Inferior parietal cortex (tissue), 1 donor: ENCODE measurements around the gene SYT8.
A peak's percentile ranks its signal among the peaks of the same experiment; 100 is the strongest.

ENCODE experiments used
- DNase-seq: peaks from one replicate; pipeline ENCODE4 v3.0.0-alpha.2; 2016; ENCODE audit errors: extremely low spot score

Gene SYT8

DNA sequence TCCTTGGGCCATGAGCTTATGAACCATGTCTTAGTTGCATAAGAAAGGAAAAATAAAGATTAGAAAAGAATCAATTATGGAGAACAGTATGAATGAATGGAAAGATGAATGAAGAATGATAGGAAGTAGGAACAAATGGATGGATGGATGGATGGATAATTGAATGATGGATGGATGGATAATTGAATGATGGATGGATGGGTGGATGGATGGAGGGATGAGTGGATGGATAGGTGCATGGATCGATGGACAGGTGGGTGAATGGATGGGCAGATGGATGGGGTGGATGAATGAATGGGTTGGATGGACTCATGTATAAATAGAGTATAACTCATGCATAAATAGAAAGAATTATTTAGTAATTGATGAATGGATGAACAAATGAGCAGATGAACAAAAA, 25.3 kb downstream of the SYT8 start:
- DNase-seq: no peak

DNA sequence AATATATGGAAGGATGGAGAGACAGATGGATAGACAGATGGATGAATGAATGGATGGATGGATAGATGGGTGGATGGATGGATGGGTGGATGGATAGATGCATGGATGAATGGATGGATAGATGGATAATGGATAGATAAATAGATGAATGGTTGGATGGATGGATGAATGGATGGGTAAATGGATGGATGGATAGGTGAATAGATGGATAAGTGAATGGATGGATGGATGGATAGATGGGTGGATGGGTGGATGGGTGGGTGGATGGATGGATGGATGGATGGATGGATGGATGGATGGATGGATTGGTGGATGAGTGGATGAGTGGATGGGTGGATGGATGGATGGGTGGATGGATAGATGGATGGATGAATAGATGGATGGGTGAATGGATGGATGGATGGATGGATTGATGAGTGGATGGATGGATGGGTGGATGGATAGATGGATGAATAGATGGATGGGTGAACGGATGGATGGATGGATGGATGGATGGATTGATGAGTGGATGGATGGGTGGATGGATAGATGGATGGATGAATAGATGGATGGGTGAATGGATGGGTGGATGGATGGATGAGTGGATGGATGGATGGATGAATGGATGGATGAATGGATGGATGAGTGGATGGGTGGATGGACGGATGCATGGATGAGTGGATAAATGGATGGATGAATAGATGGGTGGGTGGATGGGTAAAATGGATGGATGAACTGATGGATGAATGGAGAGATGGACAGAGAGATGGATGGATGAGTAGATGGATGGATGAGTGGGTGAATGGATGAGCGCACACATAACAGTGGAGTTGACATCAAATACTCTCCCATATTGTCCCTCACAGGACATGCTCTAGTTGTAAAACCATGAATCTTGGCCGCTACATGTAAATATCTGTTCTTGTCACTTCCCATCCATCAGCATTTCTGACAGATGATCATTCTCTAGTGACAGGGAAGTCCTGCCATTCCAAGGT, 26.9 kb downstream of the SYT8 start:
- no peak for DNase-seq

DNA sequence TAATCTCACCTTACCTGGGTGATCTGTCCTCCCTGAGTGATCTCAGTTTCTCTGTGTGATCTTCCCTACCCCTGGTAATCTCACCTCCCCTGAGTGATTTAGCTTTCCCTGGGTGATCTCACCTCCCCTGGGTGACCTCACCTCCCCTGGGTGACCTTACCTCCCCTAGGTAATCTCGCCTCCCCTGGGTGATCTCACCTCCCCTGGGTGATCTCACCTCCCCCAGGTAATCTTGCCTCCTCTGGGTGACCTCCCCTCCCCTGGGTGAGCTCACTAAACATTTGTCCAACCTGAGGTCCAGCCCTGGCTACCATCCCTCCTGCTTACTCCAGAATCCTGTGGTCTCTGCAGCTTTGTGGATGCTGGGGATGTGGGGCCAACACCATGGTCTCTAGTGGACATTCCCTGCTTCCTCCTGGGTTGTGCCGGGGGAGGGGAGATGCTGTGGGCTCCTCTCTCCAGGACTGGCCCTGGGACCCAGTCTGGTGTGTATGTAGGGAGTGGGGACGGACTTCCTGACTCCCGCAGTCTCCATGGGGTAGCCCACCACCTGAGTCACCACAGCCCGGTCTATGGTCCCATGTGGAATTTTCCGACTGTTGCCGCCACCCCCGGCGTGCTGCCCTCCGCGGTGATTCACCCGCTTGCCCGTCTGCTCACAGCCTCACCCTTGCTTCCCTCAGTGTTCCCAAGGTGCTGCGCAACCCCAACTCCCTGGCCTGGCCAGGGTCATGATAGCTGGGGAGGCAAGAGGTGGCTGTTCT, 28.0 kb downstream of the SYT8 start:
- no peak for DNase-seq

DNA sequence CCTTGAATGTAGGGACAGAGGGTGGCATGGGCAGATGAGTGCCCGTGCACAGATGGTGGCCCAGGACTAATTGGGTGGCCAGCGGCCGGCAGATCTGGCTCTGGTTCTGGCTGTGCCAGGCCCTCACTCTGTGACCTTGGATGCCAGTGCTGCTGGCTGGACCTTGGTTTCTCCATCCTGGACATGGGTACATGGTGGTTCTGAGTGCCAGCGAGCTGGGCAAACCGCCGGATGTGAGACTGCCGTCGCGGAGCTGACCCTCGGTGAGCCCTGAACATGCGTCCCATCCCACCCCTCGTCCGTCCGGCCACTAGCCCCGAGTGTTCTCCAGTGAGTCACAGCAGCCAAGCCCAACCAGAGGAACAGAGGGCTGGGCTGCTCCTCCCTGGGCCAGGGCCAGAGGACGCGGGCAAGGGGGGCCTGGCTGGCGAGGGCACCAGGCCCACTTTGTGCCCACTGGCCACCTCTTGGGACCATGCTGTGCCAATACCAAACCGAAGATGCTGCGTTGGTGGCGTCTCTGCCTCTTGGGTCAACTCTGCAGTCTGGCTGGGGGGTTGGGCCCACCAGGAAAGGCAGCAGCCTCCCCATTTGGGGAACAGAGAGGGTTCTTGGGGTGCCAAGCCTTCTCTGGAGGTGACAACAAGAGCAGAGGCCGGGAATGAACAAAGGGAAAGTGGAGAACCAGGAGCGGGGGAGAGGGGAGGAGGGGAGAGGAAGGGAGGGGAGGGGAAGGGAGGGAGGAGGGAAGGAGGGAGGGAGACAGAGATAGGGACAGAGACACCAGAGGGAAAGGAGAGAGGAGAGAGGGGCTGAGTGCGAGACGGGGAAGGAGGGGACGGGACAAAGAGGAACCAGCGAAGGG, 28.8 kb downstream of the SYT8 start:
- peak; percentile 17 for DNase-seq

DNA sequence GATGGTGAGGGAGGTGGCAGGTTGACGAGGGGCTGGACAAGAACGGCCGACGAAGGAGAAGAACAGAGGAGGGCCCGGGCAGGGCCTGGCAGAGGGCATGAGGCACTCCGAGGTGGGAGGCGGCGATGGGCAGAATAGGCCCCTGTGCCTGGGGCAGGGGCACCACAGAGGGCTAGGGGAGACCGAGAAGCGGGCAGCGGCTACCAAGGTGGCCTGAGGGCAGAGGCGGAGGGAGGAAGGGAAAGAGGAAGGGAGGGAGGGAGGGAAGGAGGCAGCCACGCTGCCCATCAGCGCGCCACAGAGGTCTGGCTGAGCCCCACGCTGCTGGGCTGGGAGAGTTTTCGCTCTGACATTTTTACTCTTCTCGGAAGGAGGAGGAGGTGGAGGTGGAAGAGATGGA, 29.4 kb downstream of the SYT8 start:
- DNase-seq: no peak

DNA sequence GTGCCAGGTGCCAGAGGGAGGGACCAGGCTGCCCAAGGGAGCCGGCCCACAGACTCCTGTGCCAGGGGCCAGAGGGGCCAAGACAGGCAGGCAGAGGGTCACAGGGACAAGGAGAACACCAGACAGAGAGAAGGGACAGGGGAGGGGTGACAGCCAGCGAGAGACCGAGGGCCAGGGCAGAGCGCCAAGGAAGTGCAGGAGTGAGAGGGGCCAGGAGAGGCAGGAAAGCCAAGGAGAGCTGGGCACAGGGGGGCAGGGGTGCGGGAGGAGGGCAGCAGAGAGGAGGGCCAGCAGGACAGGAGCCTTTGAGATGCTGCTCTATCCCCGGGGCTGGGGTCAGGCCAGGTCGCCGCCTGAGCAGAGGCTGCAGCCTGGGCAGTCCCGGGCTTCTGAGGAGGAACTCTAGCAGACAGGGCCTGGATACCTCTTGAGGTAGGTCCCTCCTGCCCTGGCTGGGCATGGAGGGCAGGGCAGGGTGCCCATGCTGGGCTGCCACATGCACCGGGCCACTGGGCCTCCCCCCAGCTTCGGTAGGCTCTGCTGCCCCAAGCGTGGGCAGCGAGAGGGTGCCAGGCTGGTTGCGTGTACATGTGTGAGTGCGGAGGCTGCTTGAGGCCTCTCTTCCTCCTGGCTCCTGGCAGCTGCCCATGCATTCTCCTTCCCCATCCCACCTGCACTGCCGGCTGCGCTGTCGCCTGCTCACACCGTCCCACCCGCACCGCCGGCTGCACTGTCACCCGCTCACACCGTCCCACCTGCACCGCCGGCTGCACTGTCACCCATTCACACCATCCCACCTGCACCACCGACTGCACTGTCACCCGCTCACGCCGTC, 30.3 kb downstream of the SYT8 start:
- no peak for DNase-seq

DNA sequence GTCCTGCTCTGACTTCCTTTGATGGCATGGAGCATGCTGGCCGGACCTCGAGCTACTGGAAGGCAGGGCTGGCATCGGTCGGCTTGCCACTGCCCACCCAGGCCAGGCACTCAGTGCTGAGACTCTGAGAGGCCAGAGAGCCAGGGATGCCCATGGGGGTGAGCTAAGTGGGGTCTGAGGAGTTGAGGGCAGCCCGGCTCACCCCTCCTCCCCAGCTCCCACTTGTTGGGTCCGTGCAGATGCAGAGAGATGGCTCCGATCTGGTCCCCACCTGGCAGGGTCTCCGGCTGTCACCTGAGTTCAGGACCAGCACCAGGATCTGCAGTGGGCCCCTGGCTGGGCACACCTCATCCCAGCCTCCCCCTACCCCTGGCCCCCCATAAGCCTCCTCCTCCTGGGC, 31.4 kb downstream of the SYT8 start:
- DNase-seq: no peak

DNA sequence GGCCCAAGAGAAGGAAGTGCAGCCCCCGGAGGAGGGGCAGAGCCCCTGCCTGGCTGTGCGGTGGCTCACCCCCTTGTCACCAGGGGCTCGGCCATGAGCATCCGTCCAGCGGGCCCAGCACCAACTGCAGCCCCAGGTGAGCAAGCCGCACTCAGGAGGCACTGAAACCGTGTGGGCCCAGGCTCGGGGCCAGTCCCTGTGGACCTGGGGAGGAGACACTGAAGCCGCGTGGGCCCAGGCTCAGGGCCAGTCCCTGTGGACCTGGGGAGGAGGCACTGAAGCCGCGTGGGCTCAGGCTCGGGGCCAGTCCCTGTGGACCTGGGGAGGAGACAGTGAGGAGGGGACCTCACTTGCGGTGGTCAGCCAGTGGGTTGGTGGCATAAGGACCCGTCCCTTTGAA, 32.0 kb downstream of the SYT8 start:
- no peak for DNase-seq

DNA sequence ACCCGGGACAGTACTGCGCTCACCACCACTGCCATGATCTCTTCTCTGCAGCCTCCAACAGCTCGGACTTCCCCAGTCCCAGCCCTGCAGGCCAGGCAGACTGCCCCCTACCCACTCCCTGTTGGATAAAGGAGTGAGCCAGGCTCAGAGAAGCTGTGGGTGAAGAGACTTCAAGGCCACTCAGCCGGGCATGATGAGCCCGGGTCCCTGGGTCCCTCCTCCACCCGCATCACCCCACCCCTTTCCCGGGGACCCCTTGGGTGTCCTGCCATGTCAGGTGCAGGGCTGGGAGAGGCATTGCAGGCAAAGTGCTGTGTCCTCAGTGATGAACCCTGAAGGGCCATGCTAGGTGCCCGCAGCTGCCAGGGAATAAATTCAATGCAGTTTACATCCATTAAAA, 32.6 kb downstream of the SYT8 start:
- DNase-seq: no peak

DNA sequence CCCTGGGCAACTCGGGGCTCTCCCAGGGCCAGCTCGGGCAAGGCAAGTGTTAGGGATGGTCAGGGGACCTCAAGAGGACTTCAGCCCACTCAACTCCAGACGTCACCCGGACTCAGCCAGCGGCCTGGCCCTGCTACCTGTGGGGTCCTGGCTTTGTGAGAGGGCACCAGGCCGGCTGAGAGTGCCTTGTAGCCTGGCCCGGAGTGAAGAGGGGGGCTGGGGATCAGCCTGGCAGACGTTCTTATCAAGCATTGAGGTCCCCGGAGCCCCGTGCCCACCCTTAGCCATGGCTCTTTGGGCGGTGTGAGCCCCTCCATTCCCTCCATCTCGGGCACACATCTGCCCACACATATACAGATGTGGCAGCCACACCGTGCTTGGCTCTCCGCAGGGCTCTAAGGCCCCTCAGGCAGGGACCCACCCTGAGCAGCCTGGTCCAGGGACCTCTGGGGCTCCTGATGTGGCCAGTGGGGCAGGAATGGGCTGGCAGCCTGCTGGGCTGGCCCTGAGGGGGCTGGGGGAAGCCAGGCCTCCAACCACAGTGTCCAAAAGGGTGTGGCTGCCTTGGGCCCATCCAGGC, 33.4 kb downstream of the SYT8 start:
- no peak for DNase-seq

DNA sequence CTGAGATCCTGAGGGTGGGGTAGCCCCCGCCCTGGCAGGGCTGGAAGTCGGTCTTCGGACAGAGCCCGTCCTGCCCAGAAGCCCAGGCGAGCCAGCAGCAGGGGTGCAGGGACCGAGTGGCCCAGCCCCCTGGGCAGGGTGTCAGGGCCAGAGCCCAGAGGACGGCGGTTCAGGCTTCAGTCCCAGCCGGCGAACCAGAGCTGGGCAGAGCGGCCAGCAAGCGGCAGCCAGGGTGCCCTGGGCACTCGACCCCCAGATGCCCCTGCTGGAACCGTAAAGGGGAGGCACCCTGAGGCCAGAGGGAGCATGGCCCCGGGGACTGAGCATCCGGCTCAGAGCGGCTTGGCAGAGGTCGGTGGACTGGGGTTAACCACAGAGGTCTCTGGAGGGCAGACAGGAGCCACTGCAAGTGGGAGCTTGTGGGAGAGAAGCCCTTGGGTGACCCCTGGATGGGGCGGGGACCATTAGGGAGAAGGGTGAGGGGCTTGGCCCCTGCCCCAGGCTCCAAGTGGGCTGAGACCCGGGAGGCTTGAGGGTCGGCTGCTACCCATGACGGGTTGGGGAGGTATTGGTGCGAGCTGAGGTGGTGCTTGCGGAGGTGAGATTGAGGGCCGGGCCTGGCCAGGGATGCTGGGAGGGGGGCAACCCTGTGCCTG, 34.0 kb downstream of the SYT8 start:
- no peak for DNase-seq

DNA sequence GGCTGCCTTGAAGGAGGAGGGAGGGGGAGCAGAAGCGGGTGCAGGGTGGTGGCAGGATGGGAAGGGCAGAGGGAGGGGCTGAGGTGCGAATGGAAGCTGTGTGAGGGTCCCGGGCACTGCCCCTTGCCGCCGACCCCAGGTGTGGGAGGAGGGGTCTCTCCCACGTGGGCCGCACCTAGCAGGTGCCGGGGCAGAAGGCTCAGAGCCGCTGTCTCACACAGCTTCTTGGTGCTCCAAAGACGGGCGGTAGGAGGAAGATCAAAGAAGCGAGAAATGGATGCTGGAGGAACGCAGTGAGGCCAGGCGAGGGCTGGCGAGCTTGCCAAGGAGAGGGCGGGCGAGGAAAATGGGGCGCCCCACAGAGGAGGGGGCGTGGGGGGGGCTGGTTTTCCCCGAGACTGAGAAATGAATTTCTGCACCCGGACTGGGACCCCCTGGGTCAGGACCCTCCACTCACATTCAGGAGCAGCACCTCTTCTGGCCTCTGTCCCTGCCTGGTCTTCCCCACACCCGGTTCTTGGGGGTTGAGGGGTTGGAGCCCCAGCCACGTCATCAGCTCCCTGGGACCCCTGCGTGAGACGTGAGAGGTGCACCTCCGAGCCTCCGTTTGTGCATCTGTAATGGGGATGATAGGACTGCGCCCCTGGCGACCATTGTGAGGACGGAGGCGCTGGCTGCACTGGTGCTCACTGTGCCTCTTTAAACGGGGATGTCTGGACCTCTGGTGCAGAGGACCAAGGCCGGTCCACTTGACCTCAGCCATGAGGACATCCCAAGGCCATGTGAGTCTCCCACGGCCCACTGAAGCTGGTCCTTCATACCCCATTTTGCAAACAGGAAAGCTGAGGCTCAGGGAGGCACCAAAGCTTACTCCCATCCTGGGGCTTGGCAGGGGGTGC, 34.9 kb downstream of the SYT8 start:
- no peak for DNase-seq

DNA sequence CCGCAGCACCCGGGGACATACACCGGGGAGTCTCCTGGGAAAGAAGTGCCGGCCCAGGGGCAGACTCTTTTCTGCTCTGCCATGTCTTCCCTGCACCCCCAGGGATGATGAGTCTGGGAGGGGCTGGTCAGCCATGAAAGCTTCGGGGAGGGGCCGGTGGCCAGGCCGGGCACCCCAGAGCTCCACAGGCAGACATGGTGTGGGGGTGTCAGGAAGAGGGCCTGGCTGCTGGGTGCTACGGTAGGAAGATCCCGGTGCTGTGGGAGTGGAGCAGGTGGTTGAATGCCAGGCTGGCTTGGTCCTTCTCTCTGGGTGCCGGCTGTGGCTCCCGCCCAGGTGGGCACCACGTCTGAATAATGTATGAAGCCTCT, 35.5 kb downstream of the SYT8 start:
- DNase-seq: no peak

DNA sequence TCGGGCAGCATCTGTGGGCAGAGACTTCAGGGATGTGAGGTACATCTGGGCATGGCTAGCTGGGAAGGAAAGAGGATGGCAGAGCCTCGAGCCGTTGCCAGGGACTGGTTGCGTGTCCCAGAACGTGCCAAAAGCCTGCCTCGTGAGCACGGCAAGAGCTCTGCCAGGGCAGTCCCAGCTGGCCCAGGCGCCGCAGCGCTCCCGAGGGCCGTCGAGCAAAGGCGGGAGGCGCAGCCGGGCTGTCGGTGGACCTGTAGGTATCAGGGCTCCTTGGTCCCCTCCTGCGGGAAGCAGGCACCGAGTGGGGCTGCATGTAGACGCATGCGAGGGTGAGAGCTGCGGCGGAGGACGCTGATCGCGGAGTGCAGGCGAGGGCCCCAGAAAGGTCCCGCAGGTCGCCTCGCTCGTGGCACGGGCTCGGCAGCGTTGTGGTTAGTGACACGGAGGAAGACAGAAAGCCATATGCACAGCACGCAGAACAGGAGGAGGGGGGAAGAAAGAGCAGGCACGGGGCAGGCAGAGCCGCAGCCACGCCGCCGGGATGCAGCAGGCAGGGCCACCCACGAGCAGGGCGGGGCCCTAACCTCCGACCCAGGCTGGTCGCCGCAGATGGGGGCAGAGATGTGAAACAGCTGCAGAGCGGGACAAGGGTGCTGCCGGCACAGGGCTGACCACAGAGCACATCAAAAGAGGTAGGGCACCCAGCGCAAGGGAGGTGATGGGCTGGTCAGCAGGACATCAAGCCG, 36.1 kb downstream of the SYT8 start:
- DNase-seq: no peak

DNA sequence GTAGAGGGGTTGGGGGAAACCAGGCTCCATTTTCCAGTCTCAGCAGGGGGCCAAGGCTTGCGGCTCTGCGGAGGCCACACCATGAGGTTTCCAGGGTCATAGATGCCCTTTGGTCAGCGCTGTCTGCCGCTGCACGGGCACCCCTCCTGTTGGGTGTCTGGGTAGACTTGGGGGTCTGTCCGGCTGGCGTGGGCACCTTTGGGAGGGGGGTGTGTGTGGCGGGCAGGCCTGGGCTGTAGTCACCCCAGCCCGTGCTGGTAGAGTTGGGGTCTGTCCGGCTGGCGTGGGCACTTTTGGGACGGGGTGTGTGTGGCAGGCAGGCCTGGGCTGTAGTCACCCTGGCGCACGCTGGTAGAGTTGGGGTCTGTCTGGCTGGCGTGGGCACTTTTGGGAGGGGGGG, 36.7 kb downstream of the SYT8 start:
- DNase-seq: no peak

DNA sequence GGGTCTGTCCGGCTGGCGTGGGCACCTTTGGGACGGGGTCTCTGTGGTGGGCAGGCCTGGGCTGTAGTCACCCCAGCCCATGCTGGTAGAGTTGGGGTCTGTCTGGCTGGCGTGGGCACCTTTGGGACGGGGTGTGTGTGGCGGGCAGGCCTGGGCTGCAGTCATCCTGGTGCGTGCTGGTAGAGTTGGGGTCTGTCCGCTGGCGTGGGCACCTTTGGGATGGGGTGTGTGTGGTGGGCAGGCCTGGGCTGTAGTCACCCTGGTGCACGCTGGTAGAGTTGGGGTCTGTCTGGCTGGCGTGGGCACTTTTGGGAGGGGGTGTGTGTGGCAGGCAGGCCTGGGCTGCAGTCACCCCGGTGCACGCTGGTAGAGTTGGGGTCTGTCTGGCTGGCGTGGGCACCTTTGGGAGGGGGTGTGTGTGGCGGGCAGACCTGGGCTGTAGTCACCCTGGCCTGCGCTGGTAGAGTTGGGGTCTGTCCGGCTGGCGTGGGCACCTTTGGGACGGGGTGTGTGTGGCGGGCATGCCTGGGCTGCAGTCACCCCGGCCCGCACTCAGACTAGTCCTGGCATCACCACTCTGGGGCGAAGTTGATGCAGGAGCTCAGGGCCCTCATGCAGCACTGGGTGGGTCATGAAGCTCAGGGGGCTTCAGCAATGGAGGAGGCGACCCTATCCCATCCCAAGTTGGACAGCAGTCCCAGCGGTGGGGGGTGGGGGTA, 37.6 kb downstream of the SYT8 start:
- no peak for DNase-seq

DNA sequence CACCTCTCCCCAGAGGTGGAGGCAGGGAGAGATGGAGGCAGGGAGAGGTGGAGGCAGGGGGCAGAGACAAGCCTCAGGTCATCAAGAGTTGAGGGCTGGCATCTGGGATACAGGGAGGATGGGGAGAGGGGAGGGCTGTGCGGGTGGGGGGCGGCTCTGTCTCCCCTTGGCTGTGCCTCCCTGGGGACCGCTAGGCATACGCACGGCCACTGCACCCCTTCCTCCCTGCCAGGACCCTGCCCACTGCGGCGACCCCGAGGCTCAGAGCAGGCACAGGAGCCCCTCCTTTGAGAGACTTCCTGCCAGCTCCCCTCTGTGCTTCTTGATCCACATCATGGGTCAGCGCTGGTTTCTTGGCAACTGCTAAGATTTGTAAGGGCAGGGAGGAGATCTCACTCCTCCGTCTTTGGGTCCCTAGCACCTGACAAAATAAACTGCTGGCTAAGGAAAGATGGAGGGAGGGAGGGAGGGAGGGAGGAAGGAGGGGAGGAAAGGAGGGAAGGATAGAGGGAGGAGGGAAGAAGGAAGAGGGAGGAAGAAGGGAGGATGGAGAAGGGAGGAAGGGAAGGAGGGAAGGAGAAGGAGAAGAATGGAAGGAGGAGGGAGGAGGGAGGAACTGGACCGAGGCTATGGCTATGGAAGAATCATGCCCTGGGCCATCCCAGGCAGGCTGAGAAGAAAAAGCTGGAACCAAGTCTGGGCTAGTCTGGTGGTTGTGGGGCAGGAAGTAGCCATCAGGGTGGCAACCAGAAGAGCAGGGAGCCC, 38.4 kb downstream of the SYT8 start:
- no peak for DNase-seq
